Adrenal gland (tissue), 12 donors: ENCODE measurements around the gene LMNB1. TPM values are rescaled to one million over a fixed set of nuclear protein-coding genes. Genes with fewer than 3 reads are reported as not detected.

Source experiments
- DNase-seq, 7 donors: peaks; one replicate each; pipeline ENCODE4 v3.0.0-alpha.2; 2019 to 2020
- H3K27ac ChIP-seq, 5 donors: fragments of 200-600 bp; sonication (generic) in 4 of 5; 1 replicate in 3 of 5; 2 replicates in 2 of 5; pipeline versions ENCODE4 v1.5.1 to v1.8.0; 2016 to 2020; ENCODE audit warnings: mild to moderate bottlenecking in 1 of 5
- H3K27me3 ChIP-seq: fragments of 200-600 bp; 2 replicates; pipeline ENCODE4 v1.8.0; 2021
- H3K36me3 ChIP-seq, 2 donors: fragments of 200-600 bp; replicated peaks in 1 of 2; 1 replicate in 1 of 2; 2 replicates in 1 of 2; pipeline versions ENCODE4 v1.5.1 to v1.8.0; 2018 to 2022
- H3K4me1 ChIP-seq, 2 donors: fragments of 200-600 bp; replicated peaks in 1 of 2; 1 replicate in 1 of 2; 2 replicates in 1 of 2; pipeline versions ENCODE4 v1.5.1 to v1.8.0; 2018 to 2021
- H3K4me3 ChIP-seq, 4 donors: fragments of 200-600 bp; sonication (generic) in 3 of 4; one replicate each; pipeline ENCODE4 v1.5.1; 2016 to 2018
- H3K9me3 ChIP-seq, 3 donors: fragments of 200-600 bp; sonication (generic) in 1 of 3; replicated peaks in 1 of 3; 1 replicate in 2 of 3; 2 replicates in 1 of 3; pipeline versions ENCODE4 v1.5.1 to v1.8.0; 2016 to 2021
- CTCF ChIP-seq, 6 experiments: fragments of 450-650 bp in 4 of 6; fragments of 200-600 bp in 2 of 6; sonication (generic) in 1 of 6; IDR thresholded peaks; 1 replicate in 5 of 6; 2 replicates in 1 of 6; pipeline versions ENCODE4 v1.5.1 to v1.8.0; 2016 to 2021; ENCODE audit warnings: antibody characterized with exemption in 6 of 6, mild to moderate bottlenecking in 2 of 6, moderate library complexity in 1 of 6
- POLR2A ChIP-seq, 2 donors: fragments of 450-650 bp; IDR thresholded peaks; one replicate each; pipeline ENCODE4 v1.6.1; 2017; ENCODE audit warnings: antibody characterized with exemption in 2 of 2, mild to moderate bottlenecking in 2 of 2, moderate library complexity in 1 of 2
- WGBS, 4 donors: extraction: QIAGEN DNeasy Blood & Tissue Kit in 2 of 4; methylation state at CpG; one replicate each; pipeline versions ENCODE4 v1.1.5 to v1.1.7; 2013 to 2017; 5-methylcytosine and 5-hydroxymethylcytosine counted together
- intact Hi-C, 2 donors: fragments of 100-400 bp; cut with DNase I; formaldehyde crosslinking; loops; one replicate each; pipeline versions ENCODE4 v1.14.1 to v1.15.0; 2022 to 2023
- polyA plus RNA-seq, 3 donors: library from polyadenylated mRNA; stranded (reverse); fragments of 200-250 nt in 2 of 3; fragments of 350-450 nt in 1 of 3; fragmentation: Illumina TruSeq in 1 of 3; extraction: RNeasy Lipid Tissue Mini Kit (QIAGEN cat#74804) in 1 of 3; gene quantifications; one replicate each; pipeline ENCODE4 v1.2.3, GENCODE V29; 2013 to 2014
- total RNA-seq, 9 donors: library from RNA; depleted of rRNA in 4 of 9; stranded (reverse); fragments of >200 nt in 4 of 9; fragments of 120-200 nt in 1 of 9; fragmentation: NEBNext Ultra II Directional in 1 of 9; extraction: Animal tissue kit (Norgen Biotek cat#: 25700) in 1 of 9; gene quantifications; one replicate each; pipeline versions ENCODE4 v1.1.0 to v1.2.4, GENCODE V29; 2013 to 2023
- donor health status: healthy with polysubstance abuse.
- donor health status: Bipolar disorder and iron deficiency.
- donor health status: DM: yes; HTN: yes; CAD: no.
- donor health status: DM: no; HTN: no; CAD: no.
- donor health status: DM: no; HTN: no; CAD: no.
- donor health status: DM: yes; HTN: yes; CAD: no.

Gene LMNB1
- total and polyA plus RNA-seq, 12 donors, result 0.97 to 25.0 (median 5.7) TPM

GRCh38 chr5:126741361-126741760 lies 35.6 kb upstream of the LMNB1 start:
- intact Hi-C loops, result no loop called here

GRCh38 chr5:126742425-126742824 lies 34.5 kb upstream of the LMNB1 start:
- no peak overlapping the region for H3K27ac ChIP-seq
- H3K9me3 ChIP-seq, result no peaks in the 10 kb centered on the region
- no peak overlapping the region for H3K4me3 ChIP-seq
- intact Hi-C loops, result no loop called here
- no peak for DNase-seq
- H3K4me1 ChIP-seq, result no peaks in the 10 kb centered on the region
- no peaks in the 10 kb centered on the region for H3K36me3 ChIP-seq
- TF ChIP-seq POLR2A (IDR thresholded peaks at IDR 0.05) (no peak), CTCF (IDR thresholded peaks at IDR 0.05) (no peak)
- 80 to 89% (median 82%) methylated on average over 2 of the region's 2 CpGs for WGBS, 4 donors
- no peaks in the 10 kb centered on the region for H3K27me3 ChIP-seq

More at GRCh38 chr5:126741361-126741760, 35.6 kb upstream of the LMNB1 start:
- Histone ChIP-seq H3K4me3 (no peak overlapping the region), H3K9me3 (no peaks in the 10 kb centered on the region), H3K27me3 (no peaks in the 10 kb centered on the region), H3K4me1 (no peaks in the 10 kb centered on the region), H3K36me3 (no peaks in the 10 kb centered on the region), H3K27ac (no peak overlapping the region)
- DNase-seq, result no peak
- WGBS, 4 donors, result 81 to 88% (median 86%) methylated on average over 9 of the region's 9 CpGs
- TF ChIP-seq CTCF (IDR thresholded peaks at IDR 0.05), result no peak
- no peak for TF ChIP-seq POLR2A (IDR thresholded peaks at IDR 0.05)

- no peak for DNase-seq
- intact Hi-C loops, result no loop called here
- no peaks in the 10 kb centered on the region for H3K36me3 ChIP-seq
- TF ChIP-seq POLR2A (IDR thresholded peaks at IDR 0.05), result no peak
- no peak for TF ChIP-seq CTCF (IDR thresholded peaks at IDR 0.05)
- H3K27ac ChIP-seq, result no peak overlapping the region
- H3K9me3 ChIP-seq, result no peaks in the 10 kb centered on the region
- no peaks in the 10 kb centered on the region for H3K27me3 ChIP-seq
- 32 to 56% (median 52%) methylated on average over 2 of the region's 2 CpGs for WGBS, 4 donors
- no peak overlapping the region for H3K4me3 ChIP-seq
- H3K4me1 ChIP-seq, result no peaks in the 10 kb centered on the region
These were observed 32.1 kb upstream of the LMNB1 start for GRCh38 chr5:126744836-126745235.

GRCh38 chr5:126745259-126745992 lies 31.5 kb upstream of the LMNB1 start:
- WGBS, 4 donors, result 77 to 89% (median 85%) methylated on average over 7 of the region's 7 CpGs
- TF ChIP-seq CTCF (IDR thresholded peaks at IDR 0.05) (no peak), POLR2A (IDR thresholded peaks at IDR 0.05) (no peak)
- Histone ChIP-seq H3K9me3 (no peaks in the 10 kb centered on the region), H3K4me1 (no peaks in the 10 kb centered on the region), H3K27me3 (no peaks in the 10 kb centered on the region), H3K4me3 (no peak overlapping the region), H3K27ac (no peak overlapping the region), H3K36me3 (no peaks in the 10 kb centered on the region)
- intact Hi-C loops, result no loop called here
- DNase-seq, result no peak
